ENCODE measurements around the gene NDN. TPM values are rescaled to one million over a fixed set of nuclear protein-coding genes. Genes with fewer than 3 reads are reported as not detected.

The NDN gene
- total RNA-seq, 1 donor from 2014 or later, result 49.5 TPM

DNA sequence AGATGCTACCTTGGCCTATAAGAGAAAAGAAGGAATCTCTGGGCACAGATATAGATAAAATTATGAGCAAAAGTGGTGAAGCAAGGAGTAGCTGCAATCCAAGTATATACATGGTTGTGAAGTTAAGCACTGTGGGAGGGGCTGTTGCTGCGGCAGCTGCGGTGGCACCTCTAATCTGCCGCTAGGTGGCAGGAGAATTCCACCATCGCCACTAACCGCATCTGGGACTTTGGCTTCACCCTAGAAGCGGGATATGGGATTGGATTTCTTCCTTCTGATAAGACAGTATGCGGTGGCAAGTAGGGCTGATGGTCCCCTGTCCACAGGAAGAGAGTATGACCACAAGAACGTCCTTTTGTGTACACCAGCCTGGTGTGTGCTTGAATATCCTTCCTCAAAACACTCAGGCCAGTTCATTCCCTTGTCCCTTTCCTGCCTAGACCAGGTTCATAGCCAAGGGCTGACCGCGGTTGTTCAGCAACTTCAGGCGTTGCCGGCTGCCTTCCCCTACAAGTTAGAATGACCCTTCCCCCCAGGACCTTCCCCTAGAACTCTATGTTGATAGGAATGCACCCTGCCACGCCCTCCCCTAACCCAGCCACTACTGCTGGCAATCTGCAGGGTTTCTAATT, 44.6 kb downstream of the NDN start:
- DNase-seq (ENCODE audit: low spot score), result no peak

Other genes with a start within 250 kb of the NDN start
- not detected for gene GOLGA6L2, start 240.1 kb downstream of the NDN start, total RNA-seq
- not detected for gene MKRN3, start 121.6 kb downstream of the NDN start, total RNA-seq
- 0.32 TPM for gene MAGEL2, start 39.4 kb downstream of the NDN start, total RNA-seq

Data from mesenteric fat pad (tissue), 1 donor.